Breast epithelium (tissue), 4 donors: ENCODE results near the gene HOXB4. TPM values are rescaled to one million over a fixed set of nuclear protein-coding genes. Genes with fewer than 3 reads are reported as not detected.

Experiments
- DNase-seq, 2 donors: peaks; one replicate each; pipeline ENCODE4 v3.0.0-alpha.2; 2019; ENCODE audit warnings: low spot score in 2 of 2
- H3K27ac ChIP-seq, 2 donors: fragments of 200-600 bp; sonication (generic) in 1 of 2; one replicate each; pipeline ENCODE4 v1.5.1; 2016 to 2019; ENCODE audit warnings: mild to moderate bottlenecking in 1 of 2
- H3K27me3 ChIP-seq, 2 donors: fragments of 200-600 bp; sonication (generic) in 1 of 2; one replicate each; pipeline versions ENCODE4 v1.5.1 to v1.6.0; 2017 to 2019; ENCODE audit warnings: control low read depth in 1 of 2, mild to moderate bottlenecking in 1 of 2
- H3K36me3 ChIP-seq: fragments of 200-600 bp; one replicate; pipeline ENCODE4 v1.5.1; 2019
- H3K4me1 ChIP-seq, 2 donors: fragments of 200-600 bp; sonication (generic); one replicate each; pipeline ENCODE4 v1.5.1; 2016 to 2019; ENCODE audit warnings: control low read depth in 1 of 2
- H3K4me3 ChIP-seq, 3 donors: fragments of 200-600 bp; sonication (generic); 1 replicate in 2 of 3; 2 replicates in 1 of 3; pipeline ENCODE4 v1.5.1; 2016 to 2019; ENCODE audit warnings: mild to moderate bottlenecking in 3 of 3, moderate library complexity in 2 of 3
- H3K9me3 ChIP-seq, 2 donors: fragments of 200-600 bp; sonication (generic) in 1 of 2; one replicate each; pipeline ENCODE4 v1.5.1; 2016 to 2019; ENCODE audit warnings: control low read depth in 1 of 2
- POLR2A ChIP-seq: fragments of 450-650 bp; IDR thresholded peaks from one replicate; pipeline ENCODE4 v1.6.1; 2016; ENCODE audit warnings: antibody characterized with exemption, mild to moderate bottlenecking, moderate library complexity
- POLR2AphosphoS5 ChIP-seq, 3 donors: sonication (generic); formaldehyde crosslinking; IDR thresholded peaks; one replicate each; pipeline ENCODE4 v1.6.1; 2017; ENCODE audit warnings: antibody characterized with exemption in 3 of 3
- intact Hi-C: fragments of 100-400 bp; cut with DNase I; formaldehyde crosslinking; loops from one replicate; pipeline ENCODE4 v1.15.1; 2023; ENCODE audit warnings: low total_unique reads
- total RNA-seq, 3 donors: library from RNA; depleted of rRNA; stranded (reverse); fragments of >200 nt; gene quantifications; one replicate each; pipeline ENCODE4 v1.1.0, GENCODE V29; 2016
- TF ChIP-seq, protein P1 (sequence below), 3 donors: fragments of 450-650 bp; IDR thresholded peaks; one replicate each; pipeline ENCODE4 v1.5.1; 2016 to 2017; ENCODE audit warnings: antibody characterized with exemption in 3 of 3, mild to moderate bottlenecking in 3 of 3, moderate library complexity in 3 of 3

HOXB4 gene
- total RNA-seq, 3 donors from 2014 or later, result 2.2 to 7.5 (median 2.3) TPM

- no peak for DNase-seq
- Histone ChIP-seq H3K27ac (no peak within 1 kb of the TSS), H3K27me3 (peaks cover 0 to 74% of the 10 kb centered on the region in 2 donors), H3K36me3 (no peaks in the 10 kb centered on the region), H3K4me3 (peak within 1 kb of the TSS in 1 of 3 donors; percentile 7), H3K9me3 (no peaks in the 10 kb centered on the region), H3K4me1 (no peaks in the 10 kb centered on the region)
- intact Hi-C loops, result loop anchor here (5.0 kb wide), 1 partner anchor 98 kb away; no protein-coding TSS in a partner anchor
- TF ChIP-seq POLR2AphosphoS5 (IDR thresholded peaks at IDR 0.05) (no peak), POLR2A (no peak)
- TF ChIP-seq, protein P1, sequence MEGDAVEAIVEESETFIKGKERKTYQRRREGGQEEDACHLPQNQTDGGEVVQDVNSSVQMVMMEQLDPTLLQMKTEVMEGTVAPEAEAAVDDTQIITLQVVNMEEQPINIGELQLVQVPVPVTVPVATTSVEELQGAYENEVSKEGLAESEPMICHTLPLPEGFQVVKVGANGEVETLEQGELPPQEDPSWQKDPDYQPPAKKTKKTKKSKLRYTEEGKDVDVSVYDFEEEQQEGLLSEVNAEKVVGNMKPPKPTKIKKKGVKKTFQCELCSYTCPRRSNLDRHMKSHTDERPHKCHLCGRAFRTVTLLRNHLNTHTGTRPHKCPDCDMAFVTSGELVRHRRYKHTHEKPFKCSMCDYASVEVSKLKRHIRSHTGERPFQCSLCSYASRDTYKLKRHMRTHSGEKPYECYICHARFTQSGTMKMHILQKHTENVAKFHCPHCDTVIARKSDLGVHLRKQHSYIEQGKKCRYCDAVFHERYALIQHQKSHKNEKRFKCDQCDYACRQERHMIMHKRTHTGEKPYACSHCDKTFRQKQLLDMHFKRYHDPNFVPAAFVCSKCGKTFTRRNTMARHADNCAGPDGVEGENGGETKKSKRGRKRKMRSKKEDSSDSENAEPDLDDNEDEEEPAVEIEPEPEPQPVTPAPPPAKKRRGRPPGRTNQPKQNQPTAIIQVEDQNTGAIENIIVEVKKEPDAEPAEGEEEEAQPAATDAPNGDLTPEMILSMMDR (IDR thresholded peaks at IDR 0.05), result no peak
These were observed 11.9 kb upstream of the HOXB4 start, which contains the start of gene HOXB3 for GRCh38 chr17:48589831-48590606. Gene HOXB3 (minus strand): TSS chr17:48590241. CDS start chr17:48552474, 37,767 bp downstream.

DNA sequence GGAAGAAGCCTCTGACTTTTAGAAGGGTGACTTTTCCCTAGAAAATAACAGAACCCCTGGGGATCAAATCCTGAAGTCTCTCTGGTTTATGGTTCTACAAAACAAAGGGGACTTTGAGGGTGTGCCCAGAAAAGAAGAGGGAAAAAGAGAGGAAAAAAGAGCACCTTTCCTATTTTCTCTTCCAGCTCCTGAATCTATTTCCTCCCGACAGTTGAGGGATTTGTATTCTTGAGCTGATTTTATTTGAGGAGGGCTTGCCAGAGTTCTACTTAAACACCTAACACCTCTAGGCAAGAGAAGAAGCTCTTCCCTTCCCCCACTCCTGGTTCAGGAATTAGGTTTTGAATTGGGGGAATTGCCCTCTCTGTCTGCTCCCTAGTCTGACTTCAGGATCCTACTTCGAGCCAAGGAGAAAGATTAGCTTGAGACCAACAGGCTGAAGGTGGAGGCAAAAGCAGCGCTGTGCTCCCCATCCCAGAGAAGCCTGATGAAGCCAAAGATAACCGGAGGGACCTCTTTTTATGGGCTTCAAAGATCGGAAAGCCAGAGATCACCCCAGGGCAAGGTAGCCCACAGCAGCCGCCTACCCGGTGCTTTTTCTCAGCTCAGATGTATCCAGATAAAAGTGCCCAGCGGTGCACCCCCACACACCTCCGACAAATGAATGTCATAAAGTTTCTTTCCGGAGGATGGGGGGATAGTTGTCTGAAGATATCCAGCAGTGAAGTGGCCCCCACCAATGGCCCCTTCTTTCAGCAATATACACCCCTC, 11.1 kb upstream of the HOXB4 start:
- Histone ChIP-seq H3K27me3 (peaks cover 0 to 74% of the 10 kb centered on the region in 2 donors), H3K9me3 (no peaks in the 10 kb centered on the region), H3K4me1 (no peaks in the 10 kb centered on the region), H3K27ac (no peak overlapping the region), H3K4me3 (no peak overlapping the region), H3K36me3 (no peaks in the 10 kb centered on the region)
- no peak for DNase-seq
- TF ChIP-seq POLR2AphosphoS5 (IDR thresholded peaks at IDR 0.05), result no peak
- TF ChIP-seq, protein P1 (IDR thresholded peaks at IDR 0.05), result no peak
- TF ChIP-seq POLR2A, result no peak
- intact Hi-C loops, result no loop called here

DNA sequence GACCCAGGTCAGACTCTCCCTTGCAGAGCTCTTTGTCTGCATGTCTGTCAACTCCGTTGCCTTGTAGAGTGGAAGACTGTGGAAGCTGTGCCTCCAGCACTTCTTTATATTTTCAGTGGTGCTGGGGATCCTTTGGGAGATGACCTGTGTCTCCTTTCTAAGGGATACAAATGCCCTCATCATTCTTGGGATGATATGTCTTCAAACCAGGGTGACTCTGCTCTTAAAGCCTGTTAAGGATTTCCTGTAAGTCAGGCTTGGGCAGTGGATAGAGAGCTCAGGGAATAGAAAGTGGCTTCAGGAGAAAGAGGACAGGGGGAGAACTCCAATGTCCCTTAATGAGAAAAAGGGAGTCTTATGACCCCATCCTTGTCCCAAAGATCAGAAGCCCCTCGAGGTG, 10.4 kb upstream of the HOXB4 start:
- Histone ChIP-seq H3K4me1 (no peaks in the 10 kb centered on the region), H3K27ac (no peak overlapping the region), H3K4me3 (no peak overlapping the region), H3K27me3 (peaks cover 0 to 76% of the 10 kb centered on the region in 2 donors), H3K9me3 (no peaks in the 10 kb centered on the region), H3K36me3 (no peaks in the 10 kb centered on the region)
- no peak for DNase-seq
- intact Hi-C loops, result no loop called here
- TF ChIP-seq, protein P1 (IDR thresholded peaks at IDR 0.05), result no peak
- TF ChIP-seq POLR2A (no peak), POLR2AphosphoS5 (IDR thresholded peaks at IDR 0.05) (no peak)

GRCh38 chr17:48588074-48588415, 9.9 kb upstream of the HOXB4 start:
- intact Hi-C loops, result no loop called here
- H3K9me3 ChIP-seq, result no peaks in the 10 kb centered on the region
- no peak for TF ChIP-seq POLR2AphosphoS5 (IDR thresholded peaks at IDR 0.05)
- TF ChIP-seq POLR2A, result no peak
- TF ChIP-seq, protein P1 (IDR thresholded peaks at IDR 0.05), result no peak
- H3K4me1 ChIP-seq, result no peaks in the 10 kb centered on the region
- H3K36me3 ChIP-seq, result no peaks in the 10 kb centered on the region
- no peak for DNase-seq
- H3K27ac ChIP-seq, result no peak overlapping the region
- peaks cover 0 to 76% of the 10 kb centered on the region in 2 donors for H3K27me3 ChIP-seq
- no peak overlapping the region for H3K4me3 ChIP-seq
